Stimulated activated CD4-positive, alpha-beta T cell treated with anti-CD3 and anti-CD28 coated beads, Interleukin-1b, Interleukin-23, amount 100 ng/mL, for 1 hour (primary cell): ENCODE measurements around the gene MORC1.
A peak's percentile ranks its signal among the peaks of the same experiment; 100 is the strongest.

Experiments
- DNase-seq, 2 donors: peaks; one replicate each; pipeline ENCODE4 v3.0.0-alpha.2; 2020; ENCODE audit warnings: low read depth in 2 of 2

The MORC1 gene

GRCh38 chr3:108946292-108947285 is 171.3 kb downstream of the MORC1 start:
- DNase-seq = no peak

DNA sequence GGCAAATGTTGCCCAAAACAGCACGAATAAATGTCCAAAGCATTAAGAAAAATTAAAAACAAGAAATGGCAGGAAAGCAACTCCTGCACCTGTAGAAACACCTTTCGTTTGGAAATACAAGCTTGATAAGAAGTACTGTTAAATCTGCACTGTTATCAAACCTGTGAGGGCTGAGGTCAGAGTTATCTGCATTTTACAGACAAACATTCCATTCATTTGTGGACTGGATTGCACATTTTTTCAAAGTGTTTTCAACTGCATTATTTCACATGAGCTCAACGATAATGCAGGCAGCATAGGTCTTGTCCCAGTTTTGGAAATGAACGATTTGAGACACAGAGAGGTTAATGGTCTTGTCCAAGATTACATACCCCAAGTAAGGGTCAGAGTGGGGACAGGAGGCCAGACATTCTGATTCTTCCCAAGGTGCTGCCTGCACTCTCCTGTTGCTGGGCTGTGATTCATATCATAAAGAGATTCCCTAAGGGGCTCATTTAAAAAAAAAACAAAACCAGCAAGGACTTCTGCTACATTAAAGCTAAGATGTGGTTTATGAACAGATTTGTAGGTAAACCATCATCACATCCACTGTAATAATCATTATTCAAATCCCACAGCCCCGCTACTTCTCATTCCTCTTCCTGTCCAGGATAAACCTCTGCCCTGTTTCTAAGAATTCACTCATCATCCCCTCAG is 177.2 kb downstream of the MORC1 start:
- no peak for DNase-seq

DNA sequence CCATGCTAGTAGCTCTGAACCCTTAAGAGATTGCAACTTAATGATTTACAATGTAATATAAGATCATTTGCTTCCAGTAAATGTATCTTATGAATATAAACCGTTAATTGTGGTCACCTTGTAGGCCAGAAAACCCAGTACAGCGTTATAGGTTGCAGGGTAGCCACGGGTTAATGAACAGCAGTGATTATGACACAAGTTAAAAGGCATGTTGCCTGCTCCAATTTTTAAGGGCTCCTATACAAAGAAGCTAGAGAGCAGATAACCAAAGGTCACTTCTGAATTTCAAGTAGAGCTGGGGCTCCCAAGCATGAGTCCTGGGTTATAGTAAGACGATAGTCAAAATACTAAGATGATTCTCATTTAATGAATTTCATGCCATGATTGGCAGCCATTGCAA is 177.8 kb downstream of the MORC1 start:
- DNase-seq = no peak

DNA sequence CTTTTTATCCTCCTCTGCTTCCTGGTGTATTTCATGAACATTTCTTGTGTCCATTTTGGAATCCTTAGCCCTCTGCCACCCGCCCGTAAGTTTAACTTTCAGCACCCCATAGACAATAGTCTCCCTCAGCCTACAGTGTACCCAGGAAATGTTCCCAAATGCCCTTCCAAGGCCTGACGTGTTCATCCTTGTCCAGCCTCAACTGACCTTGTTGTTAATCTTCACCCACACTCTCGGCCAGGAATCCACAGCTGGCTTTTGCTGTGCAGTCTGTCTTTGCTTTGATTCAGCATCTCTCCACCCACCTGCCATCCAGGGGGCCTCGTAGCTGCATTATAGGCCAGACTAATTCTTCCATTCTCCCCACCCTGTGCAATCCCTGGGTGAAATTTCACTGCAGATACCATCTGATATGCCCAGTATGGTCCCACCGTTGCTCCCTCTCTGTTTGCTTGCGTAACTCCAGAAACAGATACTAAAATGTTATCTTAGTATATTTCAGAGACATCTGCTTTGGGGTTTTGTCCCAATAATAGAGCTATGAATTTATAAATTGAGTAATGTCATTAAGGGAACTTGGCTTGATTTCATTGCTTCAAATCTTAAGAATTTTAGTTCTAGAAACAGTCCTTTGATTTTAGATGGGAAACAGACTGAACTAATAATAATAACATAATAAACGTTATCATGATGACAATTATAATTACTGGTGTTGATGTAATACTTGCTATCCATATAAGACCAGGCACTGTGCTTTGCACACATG is 180.8 kb downstream of the MORC1 start:
- DNase-seq = no peak

DNA sequence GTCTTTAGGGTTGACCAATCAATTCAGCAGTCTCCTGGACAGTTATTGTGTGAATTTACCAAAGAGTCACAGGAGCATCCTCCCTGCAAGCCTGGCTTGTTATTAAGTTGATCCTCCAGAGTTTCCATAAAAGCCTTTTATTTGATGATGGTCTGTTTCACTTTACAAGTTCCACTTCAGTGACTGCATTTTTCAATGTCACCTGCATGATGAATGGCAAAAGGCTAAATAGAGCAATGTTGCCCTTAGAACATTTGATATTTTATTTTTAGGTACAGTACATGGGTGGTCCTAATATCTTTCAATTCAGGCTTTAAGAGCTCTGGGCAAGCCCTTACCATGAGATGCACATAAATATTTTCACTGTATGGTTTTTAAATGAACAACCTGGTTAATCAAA is 186.9 kb downstream of the MORC1 start:
- no peak for DNase-seq

GRCh38 chr3:108918866-108919265 is 199.1 kb downstream of the MORC1 start:
- DNase-seq = no peak

DNA sequence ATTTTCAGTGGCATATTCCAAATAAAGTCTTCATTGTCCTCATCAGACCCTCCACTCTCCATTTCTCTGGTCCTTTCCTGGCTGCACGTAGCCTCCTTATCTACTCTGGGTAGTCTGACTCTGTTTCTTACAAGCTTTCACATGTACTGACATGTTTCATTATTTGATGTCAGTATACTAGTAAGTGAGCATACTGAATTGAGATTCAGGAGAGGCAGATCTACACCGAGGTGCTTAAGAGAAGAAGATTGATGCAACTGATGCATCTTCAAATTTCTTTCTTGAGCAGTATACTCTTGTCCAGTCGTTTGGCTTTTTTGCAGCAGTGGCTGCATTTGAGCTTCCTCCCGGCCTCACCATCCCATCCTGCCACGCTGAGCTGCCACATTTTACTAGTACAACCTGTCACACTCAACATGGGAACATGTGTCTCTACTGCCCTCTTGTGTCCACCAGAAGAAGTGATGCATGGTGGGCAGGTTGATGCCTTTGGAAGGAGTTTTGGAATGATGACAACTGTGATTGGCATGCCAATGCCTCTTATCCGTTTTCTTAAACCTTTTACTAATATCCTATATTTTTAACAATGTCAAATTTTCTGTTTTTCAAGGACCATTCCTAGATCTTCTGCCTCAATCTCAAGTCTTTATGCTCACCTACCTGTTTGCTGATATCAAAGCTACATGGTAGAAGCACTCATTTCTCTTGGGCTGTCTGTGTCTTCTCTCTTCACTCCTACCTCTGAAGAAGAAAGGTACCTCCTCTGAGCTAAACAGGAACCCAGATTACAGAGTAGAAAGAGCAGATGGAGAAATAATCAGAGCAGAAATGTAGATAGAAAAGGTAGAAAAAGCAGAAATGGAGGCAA is 202.9 kb downstream of the MORC1 start:
- peak; percentile 25 to 31 for DNase-seq

DNA sequence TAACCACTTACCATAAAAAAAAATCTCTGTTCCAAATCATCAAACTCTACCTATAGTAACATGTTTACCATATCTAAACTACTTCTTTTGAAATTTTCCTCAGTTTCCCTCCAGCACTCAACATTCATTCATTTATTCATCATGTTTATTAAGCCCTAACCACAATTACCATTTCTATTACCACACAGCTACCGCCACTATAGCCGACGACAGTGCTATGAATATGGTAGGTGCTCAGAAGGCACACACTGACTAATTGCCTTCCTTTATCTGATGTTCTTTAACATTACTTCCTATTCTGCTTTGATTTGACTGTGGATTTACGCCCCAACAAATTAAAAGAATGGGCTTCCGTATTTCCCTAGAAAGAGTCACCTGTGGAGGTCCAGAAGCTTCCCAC is 208.1 kb downstream of the MORC1 start:
- no peak for DNase-seq
